Cerebellar nuclear complex (tissue), 1 donor: Measurements from ENCODE around the gene CD3D.
"Not testable (repeated sequence)": the region's sequence is repeated elsewhere in the genome, so short reads cannot be mapped to it uniquely, and the experiment has no call there.

ENCODE experiments used
- DNase-seq, 2 experiments: peaks; one replicate each; lab custom pipeline; 2025; lab: John Stamatoyannopoulos, UW

CD3D gene

GRCh38 chr11:118339281-118339961 is 3.1 kb downstream of the CD3D start:
- no peak for DNase-seq

GRCh38 chr11:118338637-118339061 is 3.9 kb downstream of the CD3D start:
- DNase-seq = no peak

GRCh38 chr11:118334745-118335144 is 7.8 kb downstream of the CD3D start:
- DNase-seq = no peak

GRCh38 chr11:118328745-118329144 is 13.8 kb downstream of the CD3D start:
- no peak for DNase-seq

GRCh38 chr11:118325283-118325682 is 17.2 kb downstream of the CD3D start:
- no peak for DNase-seq

- DNase-seq = no peak
These were observed 19.8 kb downstream of the CD3D start for GRCh38 chr11:118322721-118323120.

GRCh38 chr11:118321386-118322082 is 21.0 kb downstream of the CD3D start:
- DNase-seq = no peak

GRCh38 chr11:118320515-118320914 is 22.0 kb downstream of the CD3D start:
- no peak for DNase-seq

- no peak for DNase-seq
These were observed 23.2 kb downstream of the CD3D start for GRCh38 chr11:118319337-118319707.

GRCh38 chr11:118318581-118319336 is 23.7 kb downstream of the CD3D start:
- no peak for DNase-seq

- no peak for DNase-seq
These were observed 24.4 kb downstream of the CD3D start for GRCh38 chr11:118318124-118318523.

GRCh38 chr11:118314988-118315411 is 27.5 kb downstream of the CD3D start:
- no peak for DNase-seq

- no peak for DNase-seq
These were observed 29.3 kb downstream of the CD3D start for GRCh38 chr11:118313242-118313641.

GRCh38 chr11:118312328-118312727 is 30.2 kb downstream of the CD3D start:
- no peak for DNase-seq

GRCh38 chr11:118311518-118311917 is 31.0 kb downstream of the CD3D start:
- no peak for DNase-seq

GRCh38 chr11:118310781-118311485 is 31.6 kb downstream of the CD3D start:
- DNase-seq = no peak

GRCh38 chr11:118310271-118310670 is 32.2 kb downstream of the CD3D start:
- DNase-seq = no peak

GRCh38 chr11:118308995-118309528 is 33.4 kb downstream of the CD3D start:
- not testable (repeated sequence) for DNase-seq

GRCh38 chr11:118306556-118306955 is 35.9 kb downstream of the CD3D start:
- DNase-seq = no peak

- no peak for DNase-seq
These were observed 36.8 kb downstream of the CD3D start for GRCh38 chr11:118305726-118306125.

- DNase-seq = no peak
These were observed 37.8 kb downstream of the CD3D start, which contains the start of gene CD3E for GRCh38 chr11:118304568-118305248. CD3E (plus strand) TSS chr11:118304730; CDS start chr11:118304953, 223 bp downstream.
